Activated T-helper 1 cell treated with anti-CD3 and anti-CD28 coated beads, Interleukin-12 subunit alpha, Interleukin-12 subunit beta, Interleukin-2, Interleukin-4 antibody, amounts not matched to agents 30 ng/mL and 10 ng/mL and 1 ng/mL, durations not matched to agents 14 hours and 24 hours and 36 hours (primary cell): ENCODE data around the gene IQSEC2. TPM values are rescaled to one million over a fixed set of nuclear protein-coding genes. Genes with fewer than 3 reads are reported as not detected.
A peak's percentile ranks its signal among the peaks of the same experiment; 100 is the strongest.

Experiments used
- DNase-seq: peaks from one replicate; pipeline ENCODE4 v3.0.0; 2021; ENCODE audit warnings: low spot score
- H3K27ac Mint-ChIP-seq: one replicate; pipeline ENCODE4 v1.8.0; 2021; ENCODE audit warnings: mild to moderate bottlenecking, mixed read lengths
- H3K27me3 Mint-ChIP-seq: one replicate; pipeline ENCODE4 v1.8.0; 2022; ENCODE audit warnings: mild to moderate bottlenecking, moderate library complexity, mixed read lengths; ENCODE audit not compliant: insufficient read depth
- H3K36me3 Mint-ChIP-seq: one replicate; pipeline ENCODE4 v1.8.0; 2021; ENCODE audit warnings: low read depth, mixed read lengths
- H3K4me1 Mint-ChIP-seq: one replicate; pipeline ENCODE4 v1.8.0; 2021; ENCODE audit warnings: low read depth, mixed read lengths
- H3K4me3 Mint-ChIP-seq: one replicate; pipeline ENCODE4 v1.8.0; 2021; ENCODE audit warnings: mild to moderate bottlenecking, moderate library complexity, mixed read lengths
- H3K9me3 Mint-ChIP-seq: one replicate; pipeline ENCODE4 v1.8.0; 2021; ENCODE audit warnings: mixed read lengths
- intact Hi-C: fragments of 100-400 bp; cut with micrococcal nuclease; formaldehyde crosslinking; loops from one replicate; pipeline ENCODE4 v1.15.1; 2024
- total RNA-seq: library from RNA; stranded (reverse); gene quantifications from 2 replicates; pipeline ENCODE4 v1.2.3, GENCODE V29; 2022

Gene IQSEC2
- 0.26 and 0.27 TPM in 2 replicates for total RNA-seq

GRCh38 chrX:53281321-53281822 is at the start of gene IQSEC2:
IQSEC2 (minus strand) TSS chrX:53281584.
- H3K27ac Mint-ChIP-seq: no peak within 1 kb of the TSS

GRCh38 chrX:53330331-53330730 is 48.9 kb upstream of the IQSEC2 start:
- no peak for DNase-seq
- H3K9me3 Mint-ChIP-seq: no peaks in the 10 kb centered on the region
- intact Hi-C loops: no loop called here
- H3K27me3 Mint-ChIP-seq: peaks cover 25% of the 10 kb centered on the region
- no peak overlapping the region for H3K27ac Mint-ChIP-seq
- no peaks in the 10 kb centered on the region for H3K4me1 Mint-ChIP-seq
- no peaks in the 10 kb centered on the region for H3K36me3 Mint-ChIP-seq
- no peak overlapping the region for H3K4me3 Mint-ChIP-seq

More at GRCh38 chrX:53281321-53281822, at the start of gene IQSEC2:
- DNase-seq: no peak
- Mint-ChIP-seq H3K36me3 (no peaks in the 10 kb centered on the region), H3K4me1 (peaks cover 5% of the 10 kb centered on the region), H3K9me3 (no peaks in the 10 kb centered on the region), H3K27me3 (peaks cover 3% of the 10 kb centered on the region), H3K4me3 (no peak within 1 kb of the TSS)
- intact Hi-C loops: no loop called here

- H3K4me1 Mint-ChIP-seq: peaks cover 14% of the 10 kb centered on the region
- H3K27ac Mint-ChIP-seq: no peak overlapping the region
- peaks cover 53% of the 10 kb centered on the region for H3K27me3 Mint-ChIP-seq
- H3K9me3 Mint-ChIP-seq: no peaks in the 10 kb centered on the region
- H3K4me3 Mint-ChIP-seq: no peak overlapping the region
- no peaks in the 10 kb centered on the region for H3K36me3 Mint-ChIP-seq
- no peak for DNase-seq
- intact Hi-C loops: no loop called here
These were observed 43.4 kb upstream of the IQSEC2 start for GRCh38 chrX:53324803-53325202.

- no peaks in the 10 kb centered on the region for H3K36me3 Mint-ChIP-seq
- peaks cover 17% of the 10 kb centered on the region for H3K4me1 Mint-ChIP-seq
- DNase-seq: no peak
- no peaks in the 10 kb centered on the region for H3K9me3 Mint-ChIP-seq
- no peak overlapping the region for H3K4me3 Mint-ChIP-seq
- peaks cover 51% of the 10 kb centered on the region for H3K27me3 Mint-ChIP-seq
- intact Hi-C loops: no loop called here
- H3K27ac Mint-ChIP-seq: no peak overlapping the region
These were observed 42.7 kb upstream of the IQSEC2 start for GRCh38 chrX:53324085-53324484.

- Mint-ChIP-seq H3K27ac (no peak overlapping the region), H3K4me1 (peaks cover 17% of the 10 kb centered on the region), H3K9me3 (no peaks in the 10 kb centered on the region), H3K4me3 (no peak overlapping the region), H3K27me3 (peaks cover 55% of the 10 kb centered on the region), H3K36me3 (no peaks in the 10 kb centered on the region)
- intact Hi-C loops: no loop called here
- DNase-seq: no peak
These were observed 41.8 kb upstream of the IQSEC2 start for GRCh38 chrX:53323196-53323595.

GRCh38 chrX:53321943-53322497 is 40.6 kb upstream of the IQSEC2 start:
- H3K9me3 Mint-ChIP-seq: no peaks in the 10 kb centered on the region
- no peaks in the 10 kb centered on the region for H3K36me3 Mint-ChIP-seq
- peaks cover 53% of the 10 kb centered on the region for H3K27me3 Mint-ChIP-seq
- peaks cover 17% of the 10 kb centered on the region for H3K4me1 Mint-ChIP-seq
- peak overlapping the region; percentile 71 for H3K4me3 Mint-ChIP-seq
- no peak for DNase-seq
- intact Hi-C loops: no loop called here
- no peak overlapping the region for H3K27ac Mint-ChIP-seq

GRCh38 chrX:53321230-53321942 is 40.0 kb upstream of the IQSEC2 start:
- no peak for DNase-seq
- H3K9me3 Mint-ChIP-seq: no peaks in the 10 kb centered on the region

GRCh38 chrX:53320543-53321229 is 39.3 kb upstream of the IQSEC2 start:
- Mint-ChIP-seq H3K27me3 (peaks cover 47% of the 10 kb centered on the region), H3K4me1 (peaks cover 17% of the 10 kb centered on the region), H3K4me3 (no peak overlapping the region), H3K9me3 (no peaks in the 10 kb centered on the region), H3K27ac (no peak overlapping the region), H3K36me3 (no peaks in the 10 kb centered on the region)
- intact Hi-C loops: no loop called here
- DNase-seq: no peak

More at GRCh38 chrX:53321230-53321942, 40.0 kb upstream of the IQSEC2 start:
- Mint-ChIP-seq H3K4me1 (peaks cover 17% of the 10 kb centered on the region), H3K27me3 (peaks cover 53% of the 10 kb centered on the region), H3K36me3 (no peaks in the 10 kb centered on the region), H3K4me3 (peak overlapping the region; percentile 71), H3K27ac (no peak overlapping the region)
- intact Hi-C loops: no loop called here

GRCh38 chrX:53319614-53320542 is 38.5 kb upstream of the IQSEC2 start:
- Mint-ChIP-seq H3K27ac (no peak overlapping the region), H3K36me3 (no peaks in the 10 kb centered on the region), H3K4me3 (peak overlapping the region; percentile 78), H3K27me3 (peaks cover 46% of the 10 kb centered on the region), H3K4me1 (peaks cover 17% of the 10 kb centered on the region), H3K9me3 (no peaks in the 10 kb centered on the region)
- DNase-seq: no peak
- intact Hi-C loops: loop anchor here (5.0 to 10.0 kb wide), 3 partner anchors 55 to 1737 kb away; no protein-coding TSS in a partner anchor

GRCh38 chrX:53318766-53319353 is 37.5 kb upstream of the IQSEC2 start:
- no peak for DNase-seq
- H3K4me3 Mint-ChIP-seq: no peak overlapping the region
- intact Hi-C loops: loop anchor here (5.0 to 10.0 kb wide), 3 partner anchors 56 to 1738 kb away; no protein-coding TSS in a partner anchor
- no peaks in the 10 kb centered on the region for H3K36me3 Mint-ChIP-seq
- H3K4me1 Mint-ChIP-seq: peaks cover 17% of the 10 kb centered on the region
- no peak overlapping the region for H3K27ac Mint-ChIP-seq
- H3K27me3 Mint-ChIP-seq: peaks cover 45% of the 10 kb centered on the region
- H3K9me3 Mint-ChIP-seq: no peaks in the 10 kb centered on the region

- H3K4me3 Mint-ChIP-seq: no peak overlapping the region
- peaks cover 17% of the 10 kb centered on the region for H3K4me1 Mint-ChIP-seq
- peak; percentile 30 for DNase-seq
- H3K9me3 Mint-ChIP-seq: no peaks in the 10 kb centered on the region
- H3K27ac Mint-ChIP-seq: no peak overlapping the region
- intact Hi-C loops: loop anchor here (1.0 to 10.0 kb wide), 5 partner anchors 57 to 1740 kb away; no protein-coding TSS in a partner anchor
- peaks cover 34% of the 10 kb centered on the region for H3K27me3 Mint-ChIP-seq
- H3K36me3 Mint-ChIP-seq: no peaks in the 10 kb centered on the region
These were observed 36.1 kb upstream of the IQSEC2 start for GRCh38 chrX:53317365-53318069.
